Stimulated activated CD4-positive, alpha-beta T cell treated with anti-CD3 and anti-CD28 coated beads, Interleukin-1b, Interleukin-23, amount 100 ng/mL, for 1 hour (primary cell): ENCODE results near the gene FBLN5.

Experiments
- DNase-seq, 2 donors: peaks; one replicate each; pipeline ENCODE4 v3.0.0-alpha.2; 2020; ENCODE audit warnings: low read depth in 2 of 2

Gene FBLN5, protein sequence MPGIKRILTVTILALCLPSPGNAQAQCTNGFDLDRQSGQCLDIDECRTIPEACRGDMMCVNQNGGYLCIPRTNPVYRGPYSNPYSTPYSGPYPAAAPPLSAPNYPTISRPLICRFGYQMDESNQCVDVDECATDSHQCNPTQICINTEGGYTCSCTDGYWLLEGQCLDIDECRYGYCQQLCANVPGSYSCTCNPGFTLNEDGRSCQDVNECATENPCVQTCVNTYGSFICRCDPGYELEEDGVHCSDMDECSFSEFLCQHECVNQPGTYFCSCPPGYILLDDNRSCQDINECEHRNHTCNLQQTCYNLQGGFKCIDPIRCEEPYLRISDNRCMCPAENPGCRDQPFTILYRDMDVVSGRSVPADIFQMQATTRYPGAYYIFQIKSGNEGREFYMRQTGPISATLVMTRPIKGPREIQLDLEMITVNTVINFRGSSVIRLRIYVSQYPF

GRCh38 chr14:91947475-91948184 lies at the start of gene FBLN5:
Gene FBLN5 (minus strand): TSS chr14:91947694. CDS start chr14:91947229, 465 bp downstream.
- peak in 1 of 2 donors; percentile 17 for DNase-seq

GRCh38 chr14:91996948-91997371 lies 49.5 kb upstream of the FBLN5 start:
- no peak for DNase-seq

- DNase-seq = no peak
These were observed 39.7 kb upstream of the FBLN5 start for GRCh38 chr14:91987192-91987591.

GRCh38 chr14:91985521-91986255 lies 38.2 kb upstream of the FBLN5 start:
- DNase-seq = no peak

- no peak for DNase-seq
These were observed 37.5 kb upstream of the FBLN5 start for GRCh38 chr14:91985008-91985407.

GRCh38 chr14:91983588-91983987 lies 36.1 kb upstream of the FBLN5 start:
- DNase-seq = no peak

DNA sequence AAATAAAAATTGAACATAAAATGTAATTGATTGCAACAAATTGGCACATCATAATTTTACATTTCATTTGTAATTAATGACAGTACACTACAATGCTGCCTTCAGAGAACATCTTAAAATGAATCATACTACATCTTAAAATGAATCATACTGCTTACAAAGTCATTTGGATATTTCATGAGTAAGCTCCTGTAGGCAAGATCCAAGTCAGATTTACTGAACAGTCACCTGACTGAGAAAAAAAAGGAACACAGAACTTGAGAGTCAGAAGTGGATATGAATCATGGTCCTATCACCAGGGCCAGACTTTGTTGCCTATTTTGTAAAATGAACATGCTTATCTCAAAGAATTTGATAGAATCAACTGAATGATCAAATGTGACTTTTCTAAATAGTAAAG lies 32.7 kb upstream of the FBLN5 start:
- no peak for DNase-seq

DNA sequence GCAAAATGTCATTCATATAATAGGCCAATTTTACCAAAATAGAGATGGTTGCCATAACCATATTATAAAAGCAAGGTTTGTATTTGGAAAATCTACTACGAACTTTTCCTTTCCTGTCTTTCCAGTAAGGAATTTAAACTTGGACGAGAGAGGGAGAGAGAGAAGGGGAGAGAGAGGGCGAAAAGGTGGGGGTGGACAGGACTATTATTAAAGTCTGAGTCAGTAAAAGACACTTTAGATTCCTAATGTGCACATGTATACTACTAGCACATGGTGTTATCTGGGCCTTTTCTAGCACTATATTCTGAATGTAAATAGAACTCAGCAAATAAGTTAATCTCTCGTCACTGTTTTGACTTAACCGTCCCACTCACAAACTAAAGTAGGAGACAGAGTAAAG lies 30.4 kb upstream of the FBLN5 start:
- DNase-seq = no peak

- DNase-seq = no peak
These were observed 28.3 kb upstream of the FBLN5 start for GRCh38 chr14:91975763-91976162.

DNA sequence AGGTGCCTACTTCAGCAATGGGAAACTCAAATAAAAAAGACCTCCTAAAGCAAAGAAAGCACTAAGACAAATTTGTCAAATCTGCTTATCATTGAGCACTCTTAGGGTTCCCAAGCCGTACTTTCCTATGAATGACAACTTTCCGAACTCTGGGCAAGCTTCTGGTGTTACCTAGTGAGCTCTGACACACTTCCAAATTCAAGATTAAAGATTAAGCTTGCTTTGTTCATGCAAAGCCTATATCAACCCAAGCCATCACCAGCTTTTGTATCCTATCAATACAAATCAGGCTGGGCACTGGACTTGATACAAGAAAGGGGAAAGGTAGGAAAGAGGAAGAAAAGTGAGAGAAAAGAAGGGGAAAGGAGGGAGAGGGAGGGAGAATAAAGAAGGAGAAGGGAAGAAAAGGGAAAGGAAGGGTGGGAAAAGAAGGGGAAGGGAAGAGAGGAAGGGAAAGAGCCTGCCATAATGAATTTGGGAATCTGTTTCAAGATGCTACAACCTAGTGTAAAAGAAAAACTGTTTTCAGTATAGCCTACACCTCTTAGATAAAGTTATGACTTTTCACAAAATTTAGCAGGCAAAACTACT lies 23.8 kb upstream of the FBLN5 start:
- no peak for DNase-seq

DNA sequence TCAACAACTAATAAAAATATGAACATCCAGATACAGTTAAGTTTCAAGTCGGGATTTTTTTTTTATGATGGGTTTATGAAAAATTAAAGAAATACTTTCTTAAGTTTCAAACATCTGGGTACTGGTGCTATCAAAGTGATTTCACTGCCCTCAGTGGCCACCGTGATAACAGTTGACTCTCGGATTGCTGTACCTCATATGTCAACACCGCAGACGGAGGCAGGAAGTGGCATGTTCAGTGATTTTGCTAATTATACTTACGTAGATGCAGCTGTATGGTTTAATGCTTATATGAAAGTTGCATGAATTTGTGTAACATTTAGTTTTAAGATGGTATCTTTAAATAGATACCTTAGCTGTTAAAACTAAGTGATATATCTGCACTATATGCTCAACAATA lies 20.8 kb upstream of the FBLN5 start:
- DNase-seq = no peak

DNA sequence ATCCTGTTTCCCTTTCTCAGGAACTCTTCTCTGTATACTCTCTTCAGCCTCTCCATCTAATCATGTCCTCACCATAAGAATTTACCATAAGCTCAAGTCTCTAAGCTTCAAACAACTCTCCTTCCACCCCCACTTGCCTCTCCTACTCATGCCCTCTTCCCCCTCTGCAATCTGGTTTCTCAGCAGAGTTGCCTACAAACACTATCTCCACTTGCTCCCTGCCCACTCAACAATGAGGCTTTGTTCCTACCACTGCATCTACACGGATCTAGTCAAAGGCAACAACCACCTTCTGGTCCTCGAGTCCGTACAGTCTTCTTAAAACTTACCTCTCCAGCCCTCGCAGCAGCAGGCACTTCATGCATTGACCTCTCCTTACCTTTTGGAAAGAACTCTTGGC lies 17.2 kb upstream of the FBLN5 start:
- DNase-seq = no peak

GRCh38 chr14:91964011-91964410 lies 16.5 kb upstream of the FBLN5 start:
- DNase-seq = no peak

DNA sequence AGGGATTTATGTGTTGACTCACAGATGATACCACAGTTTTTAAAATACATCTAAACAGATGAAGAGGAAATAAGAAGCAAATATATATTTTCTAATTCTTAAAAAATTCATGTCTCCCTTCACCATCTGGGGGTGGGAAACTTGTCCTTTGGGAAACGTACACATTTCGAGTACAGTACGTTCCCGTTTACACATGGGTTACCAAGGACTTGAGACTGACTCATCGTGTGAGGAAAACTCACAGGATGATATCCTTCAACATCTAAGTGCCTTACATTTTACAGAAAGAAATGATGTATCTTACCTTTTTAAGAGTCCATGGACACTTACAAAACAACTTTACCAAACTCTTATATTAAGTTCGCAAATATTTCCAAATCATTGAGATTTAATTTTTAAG lies 16.0 kb upstream of the FBLN5 start:
- DNase-seq = no peak

DNA sequence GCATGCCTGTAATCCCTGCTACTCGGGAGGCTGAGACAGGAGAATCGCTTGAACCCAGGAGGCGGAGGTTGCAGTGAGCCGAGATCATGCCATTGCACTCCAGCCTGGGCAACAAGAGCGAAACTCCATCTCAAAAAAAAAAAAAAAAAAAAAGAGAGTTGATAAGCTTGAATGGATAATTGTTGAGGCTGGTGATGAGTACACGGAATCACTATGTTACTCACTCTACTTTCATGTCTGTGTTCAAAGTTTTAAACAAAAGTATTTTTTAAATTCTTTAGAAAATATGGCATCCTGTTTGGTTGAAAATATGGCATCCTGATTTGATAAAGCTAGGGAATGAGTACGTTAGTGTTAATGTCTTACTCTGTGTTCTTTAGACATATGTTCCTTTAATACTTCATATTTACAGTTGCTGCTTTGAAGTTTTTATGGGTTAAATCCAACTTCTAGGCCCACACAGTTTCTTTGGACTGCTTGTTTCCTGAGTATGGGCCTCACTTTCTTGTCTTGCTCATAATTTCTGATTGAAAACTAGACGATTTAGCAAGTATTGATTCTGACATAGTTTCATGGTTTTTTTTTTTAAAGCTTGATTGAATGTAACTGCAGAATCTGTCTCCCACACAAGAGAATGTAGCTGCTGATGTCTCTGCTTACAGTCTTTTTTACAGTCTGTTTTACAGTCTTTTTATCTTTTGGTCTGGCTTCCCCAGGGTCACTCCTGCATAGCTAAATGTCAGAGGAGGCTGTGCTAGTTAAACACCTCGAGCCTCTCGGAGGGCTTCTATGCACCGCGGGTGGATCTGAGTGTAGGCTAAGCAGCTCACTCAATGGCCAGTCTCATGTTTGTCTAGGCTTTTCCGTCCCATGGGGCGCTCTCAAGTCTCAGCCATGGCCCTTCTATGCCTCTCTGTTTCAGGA lies 14.1 kb upstream of the FBLN5 start:
- no peak for DNase-seq

DNA sequence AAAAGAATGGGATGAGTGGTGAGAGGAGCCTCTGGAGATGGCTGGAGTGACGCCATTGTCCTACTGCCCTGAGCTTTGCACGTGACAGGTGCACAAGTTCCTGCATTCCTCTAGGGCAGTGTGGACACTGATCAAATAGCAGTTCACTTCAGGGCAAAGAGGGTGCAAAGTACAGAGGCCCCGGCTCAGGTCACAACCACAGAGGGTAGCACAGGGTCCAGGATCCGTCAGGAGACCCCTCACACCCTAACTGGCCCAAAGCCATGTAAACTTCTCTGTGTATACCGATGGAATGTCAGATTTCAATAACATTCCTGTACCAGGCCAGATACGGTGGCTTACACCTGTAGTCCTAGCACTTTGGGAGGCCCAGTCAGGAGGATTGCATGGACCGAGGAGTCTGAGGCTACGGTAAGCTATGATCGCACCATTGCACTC lies 10.4 kb upstream of the FBLN5 start:
- no peak for DNase-seq

DNA sequence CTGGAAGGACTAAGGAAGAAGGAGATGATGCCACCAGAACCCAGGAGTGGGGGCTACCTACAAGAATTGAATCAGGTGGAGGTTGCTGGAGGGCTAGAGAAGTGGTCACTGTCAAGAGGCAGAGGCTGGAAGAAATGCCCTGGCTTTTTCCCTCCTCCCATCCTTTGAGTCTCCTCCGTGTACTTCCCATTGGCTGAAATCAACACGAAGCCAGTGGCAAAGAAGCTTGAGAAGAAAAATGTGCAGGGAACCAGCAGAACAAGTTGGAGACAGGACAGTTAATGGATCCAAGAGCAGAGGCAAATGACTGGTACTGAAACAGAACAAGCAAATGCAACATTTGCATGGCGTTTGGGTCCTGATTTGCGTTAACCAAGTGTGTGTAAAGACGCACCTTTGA lies 9.1 kb upstream of the FBLN5 start:
- no peak for DNase-seq

GRCh38 chr14:91955168-91955567 lies 7.7 kb upstream of the FBLN5 start:
- DNase-seq = no peak

DNA sequence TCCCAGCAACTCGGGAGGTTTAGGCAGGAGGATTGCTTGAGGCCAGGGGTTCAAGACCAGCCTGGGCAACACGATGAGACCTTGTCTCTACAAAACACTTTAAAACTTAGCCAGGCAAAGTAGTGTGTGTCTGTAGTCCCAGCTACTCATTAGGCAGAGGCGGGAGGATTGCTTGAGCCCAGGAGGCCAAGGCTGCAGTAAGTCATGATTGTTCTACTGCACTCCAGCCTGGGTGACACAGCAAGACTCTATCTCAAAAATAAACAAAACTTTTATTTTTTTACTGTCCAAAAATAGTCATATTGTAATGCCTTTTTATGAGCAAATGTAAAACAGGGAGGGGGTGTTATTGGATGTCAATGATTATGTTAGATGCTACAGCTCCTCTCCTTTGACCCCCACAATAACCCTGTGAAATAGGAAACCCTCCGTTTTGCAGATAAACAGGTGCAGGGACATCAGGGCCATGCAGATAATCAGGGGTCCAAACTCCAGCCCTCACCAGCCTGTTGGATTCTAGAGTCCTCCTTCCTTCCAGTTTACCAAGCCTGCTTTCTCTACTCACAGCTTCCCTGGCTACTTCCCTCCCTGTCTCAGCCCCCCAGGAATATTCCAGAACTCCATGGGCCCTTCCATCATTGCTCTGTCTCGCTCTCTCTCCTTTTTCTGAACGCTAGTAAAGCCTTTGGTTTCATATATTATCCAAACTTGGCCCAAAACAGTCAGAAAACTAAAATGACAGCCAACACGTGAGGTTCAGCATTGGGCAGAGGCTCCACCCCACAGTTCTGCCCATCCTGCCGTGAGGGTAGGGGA lies 5.9 kb upstream of the FBLN5 start:
- no peak for DNase-seq
